Smooth muscle cell (in vitro differentiated cells): ENCODE results near the gene KCNH1. TPM values are rescaled to one million over a fixed set of nuclear protein-coding genes. Genes with fewer than 3 reads are reported as not detected.

Experiments used
- DNase-seq: peaks from one replicate; lab custom pipeline; 2025; ENCODE audit not compliant: unreplicated experiment; lab: John Stamatoyannopoulos, UW
- H2AFZ ChIP-seq: fragments of 200-600 bp; sonication (generic); 2 replicates; pipeline ENCODE4 v1.6.0; 2016; ENCODE audit warnings: antibody characterized with exemption, low read depth, mild to moderate bottlenecking
- H3F3A ChIP-seq: fragments of 200-600 bp; sonication (generic); 2 replicates; pipeline ENCODE4 v1.6.0; 2017; ENCODE audit warnings: antibody characterized with exemption, low read depth
- H3K27ac ChIP-seq: fragments of 200-600 bp; sonication (generic); 2 replicates; pipeline ENCODE4 v1.5.1; 2016; ENCODE audit warnings: low read depth, mild to moderate bottlenecking
- H3K27me3 ChIP-seq: fragments of 200-600 bp; sonication (generic); 2 replicates; pipeline ENCODE4 v1.6.1; 2016; ENCODE audit warnings: low read depth, mild to moderate bottlenecking
- H3K36me3 ChIP-seq: fragments of 200-600 bp; sonication (generic); 2 replicates; pipeline ENCODE4 v1.5.1; 2016; ENCODE audit warnings: low read depth
- H3K4me1 ChIP-seq: fragments of 200-600 bp; sonication (generic); 2 replicates; pipeline ENCODE4 v1.5.1; 2016; ENCODE audit warnings: low read depth
- H3K4me2 ChIP-seq: fragments of 200-600 bp; sonication (generic); 2 replicates; pipeline ENCODE4 v1.6.0; 2016; ENCODE audit warnings: mild to moderate bottlenecking
- H3K4me3 ChIP-seq: fragments of 200-600 bp; sonication (generic); 2 replicates; pipeline ENCODE4 v1.5.1; 2016; ENCODE audit warnings: mild to moderate bottlenecking
- H3K79me2 ChIP-seq: fragments of 200-600 bp; sonication (generic); 2 replicates; pipeline ENCODE4 v1.6.0; 2016; ENCODE audit warnings: low read depth, mild to moderate bottlenecking
- H3K9ac ChIP-seq: fragments of 200-600 bp; sonication (generic); 2 replicates; pipeline ENCODE4 v1.6.0; 2016; ENCODE audit warnings: low read depth
- H3K9me3 ChIP-seq: fragments of 200-600 bp; sonication (generic); replicated peaks from 2 replicates; pipeline ENCODE4 v1.5.1; 2016; ENCODE audit warnings: low read depth
- H4K20me1 ChIP-seq: fragments of 200-600 bp; sonication (generic); 2 replicates; pipeline ENCODE4 v1.6.0; 2016; ENCODE audit warnings: low read depth
- WGBS: methylation state at CpG from one replicate; pipeline ENCODE4 v1.1.7; 2016; ENCODE audit warnings: low lambda C conversion rate; 5-methylcytosine and 5-hydroxymethylcytosine counted together
- polyA plus RNA-seq: library from polyadenylated mRNA; unstranded; fragments of >200 nt; fragmentation: Nextera tagmentation; extraction: Ambion mirVana; gene quantifications from 2 replicates; pipeline ENCODE4 v1.2.1, GENCODE V29; 2016
- total RNA-seq: library from RNA; depleted of rRNA; stranded (reverse); fragments of >200 nt; gene quantifications from 2 replicates; pipeline ENCODE4 v1.2.3, GENCODE V29; 2014
- TF ChIP-seq, protein P1 (sequence below): fragments of 200-600 bp; sonication (generic); IDR thresholded peaks from 2 replicates; pipeline ENCODE4 v1.5.1; 2017; ENCODE audit warnings: borderline replicate concordance, mild to moderate bottlenecking, antibody characterized with exemption; ENCODE audit not compliant: insufficient read depth, poor library complexity, severe bottlenecking

KCNH1 gene
- total and polyA plus RNA-seq, 2 experiments from 2014 or later, result 0.30 to 1.9 TPM

DNA sequence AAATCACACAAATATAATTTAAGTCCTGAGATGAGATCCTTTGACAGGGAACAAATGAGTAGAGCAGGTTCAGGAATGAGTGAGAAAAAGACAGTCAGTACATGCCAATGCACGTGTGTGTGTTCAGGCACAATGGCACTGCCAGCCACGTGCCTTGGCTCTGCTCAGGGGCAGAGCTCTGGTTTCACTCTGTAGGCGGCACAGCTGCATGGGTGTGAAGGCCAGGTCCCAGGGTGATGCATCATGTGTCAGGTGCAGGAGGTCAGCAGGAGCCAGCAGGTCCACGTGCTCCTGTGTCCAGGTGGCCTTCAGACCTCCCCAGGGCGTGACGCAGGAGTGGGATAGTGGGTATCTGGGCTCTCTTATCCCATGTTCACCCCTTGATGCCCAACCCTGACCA, 386.1 kb downstream of the KCNH1 start:
- TF ChIP-seq, protein P1, sequence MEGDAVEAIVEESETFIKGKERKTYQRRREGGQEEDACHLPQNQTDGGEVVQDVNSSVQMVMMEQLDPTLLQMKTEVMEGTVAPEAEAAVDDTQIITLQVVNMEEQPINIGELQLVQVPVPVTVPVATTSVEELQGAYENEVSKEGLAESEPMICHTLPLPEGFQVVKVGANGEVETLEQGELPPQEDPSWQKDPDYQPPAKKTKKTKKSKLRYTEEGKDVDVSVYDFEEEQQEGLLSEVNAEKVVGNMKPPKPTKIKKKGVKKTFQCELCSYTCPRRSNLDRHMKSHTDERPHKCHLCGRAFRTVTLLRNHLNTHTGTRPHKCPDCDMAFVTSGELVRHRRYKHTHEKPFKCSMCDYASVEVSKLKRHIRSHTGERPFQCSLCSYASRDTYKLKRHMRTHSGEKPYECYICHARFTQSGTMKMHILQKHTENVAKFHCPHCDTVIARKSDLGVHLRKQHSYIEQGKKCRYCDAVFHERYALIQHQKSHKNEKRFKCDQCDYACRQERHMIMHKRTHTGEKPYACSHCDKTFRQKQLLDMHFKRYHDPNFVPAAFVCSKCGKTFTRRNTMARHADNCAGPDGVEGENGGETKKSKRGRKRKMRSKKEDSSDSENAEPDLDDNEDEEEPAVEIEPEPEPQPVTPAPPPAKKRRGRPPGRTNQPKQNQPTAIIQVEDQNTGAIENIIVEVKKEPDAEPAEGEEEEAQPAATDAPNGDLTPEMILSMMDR, result no peak
- Histone ChIP-seq H3K4me2 (no peak overlapping the region), H3K9me3 (no peaks in the 10 kb centered on the region), H3K27me3 (peaks cover 6% of the 10 kb centered on the region), H3F3A (no peaks in the 10 kb centered on the region), H3K4me1 (no peaks in the 10 kb centered on the region), H3K79me2 (no peaks in the 10 kb centered on the region), H2AFZ (no peak overlapping the region), H3K4me3 (no peak overlapping the region), H3K36me3 (no peaks in the 10 kb centered on the region), H3K27ac (no peak overlapping the region), H3K9ac (no peak overlapping the region), H4K20me1 (no peaks in the 10 kb centered on the region)
- WGBS, result 88% methylated on average over 6 of the region's 6 CpGs
- no peak for DNase-seq

DNA sequence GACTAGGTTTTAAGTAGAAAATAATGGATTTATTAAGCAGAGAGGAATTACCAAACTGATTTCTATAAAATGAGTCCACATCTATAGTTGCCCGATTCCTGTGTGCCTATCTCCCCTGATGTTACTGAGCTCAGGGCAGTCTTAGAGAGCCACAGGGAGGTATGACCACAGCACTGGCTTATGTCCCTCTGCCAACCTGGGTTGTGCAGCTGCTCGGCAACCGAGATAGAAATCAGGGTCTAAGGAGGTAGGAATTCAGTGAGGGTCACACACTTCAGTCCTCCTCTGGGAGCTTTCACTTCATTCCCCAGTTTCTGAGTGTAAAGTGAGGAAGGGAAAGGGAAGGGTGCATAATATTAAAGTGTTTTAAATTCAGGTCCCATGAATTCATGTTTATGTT, 386.8 kb downstream of the KCNH1 start:
- Histone ChIP-seq H3K4me3 (no peak overlapping the region), H2AFZ (no peak overlapping the region), H3K9ac (no peak overlapping the region), H3K9me3 (no peaks in the 10 kb centered on the region), H3K4me2 (no peak overlapping the region), H3K27ac (no peak overlapping the region), H4K20me1 (no peaks in the 10 kb centered on the region), H3K4me1 (no peaks in the 10 kb centered on the region), H3K79me2 (no peaks in the 10 kb centered on the region), H3K27me3 (peaks cover 6% of the 10 kb centered on the region), H3K36me3 (no peaks in the 10 kb centered on the region), H3F3A (no peaks in the 10 kb centered on the region)
- TF ChIP-seq, protein P1, result no peak
- no peak for DNase-seq
- 84% methylated on average over 3 of the region's 3 CpGs for WGBS

DNA sequence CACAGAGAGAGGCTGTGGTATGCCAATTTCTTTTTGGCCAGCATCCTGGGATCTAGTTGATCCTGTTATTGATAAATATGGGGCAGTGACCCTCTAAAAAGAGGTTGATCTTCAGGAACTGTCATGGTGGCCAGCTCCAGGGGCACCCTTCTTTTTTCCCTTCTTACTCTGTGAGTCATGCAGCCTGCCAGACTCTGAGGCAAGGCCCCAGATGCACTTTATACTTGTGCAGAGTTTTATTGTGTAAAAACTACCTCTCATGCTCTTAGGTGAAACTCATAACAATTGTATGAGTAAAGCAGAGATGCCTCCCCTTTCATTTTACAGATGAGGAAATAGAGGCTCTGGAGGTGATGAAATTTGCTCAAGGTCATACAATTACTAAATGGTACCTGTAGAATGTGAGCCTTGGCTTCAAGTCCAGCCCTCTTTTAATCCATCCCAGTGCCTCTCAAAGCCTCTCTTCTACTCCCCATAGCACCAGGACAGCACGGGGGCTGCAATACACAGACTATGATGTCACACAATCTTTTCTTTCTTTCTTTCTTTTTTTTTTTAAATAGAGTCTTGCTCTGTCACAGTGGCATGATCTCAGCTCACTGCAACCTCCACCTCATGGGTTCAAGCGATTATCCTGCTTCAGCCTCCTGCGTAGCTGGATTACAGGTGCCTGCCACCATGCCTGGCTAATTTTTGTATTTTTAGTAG, 387.8 kb downstream of the KCNH1 start:
- Histone ChIP-seq H3K4me3 (no peak overlapping the region), H3K4me1 (no peaks in the 10 kb centered on the region), H3K27ac (no peak overlapping the region), H3K27me3 (peaks cover 6% of the 10 kb centered on the region), H3K9ac (no peak overlapping the region), H3F3A (no peaks in the 10 kb centered on the region), H3K79me2 (no peaks in the 10 kb centered on the region), H3K9me3 (no peaks in the 10 kb centered on the region), H3K4me2 (no peak overlapping the region), H2AFZ (no peak overlapping the region), H3K36me3 (no peaks in the 10 kb centered on the region), H4K20me1 (no peaks in the 10 kb centered on the region)
- 73% methylated on average over 3 of the region's 3 CpGs for WGBS
- TF ChIP-seq, protein P1, result no peak
- DNase-seq, result no peak

DNA sequence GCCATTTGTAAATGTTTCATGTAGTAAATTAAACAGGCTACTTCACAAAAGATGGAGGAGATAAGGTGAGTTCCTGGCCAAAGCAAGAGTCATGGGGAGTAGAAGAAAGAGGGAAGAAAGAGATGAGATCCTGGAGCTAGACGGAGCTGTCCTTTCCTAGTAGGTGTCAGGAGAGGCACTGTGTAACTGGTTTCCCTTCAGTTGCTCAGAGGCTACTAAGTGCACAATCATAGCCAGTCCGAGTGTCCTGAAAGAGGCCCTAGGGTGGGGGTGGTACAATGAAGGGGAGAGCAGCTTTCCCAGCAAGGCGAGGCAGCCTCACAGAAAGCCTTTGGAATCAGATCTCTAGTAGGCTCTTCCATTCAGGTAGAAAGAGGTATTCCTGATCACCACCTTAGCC, 390.9 kb downstream of the KCNH1 start:
- Histone ChIP-seq H3K4me2 (no peak overlapping the region), H3K36me3 (no peaks in the 10 kb centered on the region), H3K4me1 (no peaks in the 10 kb centered on the region), H4K20me1 (no peaks in the 10 kb centered on the region), H3K9ac (no peak overlapping the region), H3K27ac (no peak overlapping the region), H2AFZ (no peak overlapping the region), H3K27me3 (peaks cover under 1% of the 10 kb centered on the region), H3K4me3 (no peak overlapping the region), H3F3A (no peaks in the 10 kb centered on the region), H3K9me3 (no peaks in the 10 kb centered on the region), H3K79me2 (no peaks in the 10 kb centered on the region)
- TF ChIP-seq, protein P1, result no peak
- no peak for DNase-seq
- WGBS, result 81% methylated on average over 3 of the region's 3 CpGs
